Measurements from ENCODE around the gene USP37. TPM values are rescaled to one million over a fixed set of nuclear protein-coding genes. Genes with fewer than 3 reads are reported as not detected.

The USP37 gene
- 3.8 and 6.6 TPM in 2 replicates for total RNA-seq

GRCh38 chr2:218568190-218569037 lies at the start of gene USP37, which contains the start of gene CNOT9:
Gene USP37 (minus strand): TSS chr2:218568351. CDS start chr2:218558653, 9,698 bp downstream.
Gene CNOT9 (plus strand): TSS chr2:218568839. CDS start chr2:218568955, 116 bp downstream.

DNA sequence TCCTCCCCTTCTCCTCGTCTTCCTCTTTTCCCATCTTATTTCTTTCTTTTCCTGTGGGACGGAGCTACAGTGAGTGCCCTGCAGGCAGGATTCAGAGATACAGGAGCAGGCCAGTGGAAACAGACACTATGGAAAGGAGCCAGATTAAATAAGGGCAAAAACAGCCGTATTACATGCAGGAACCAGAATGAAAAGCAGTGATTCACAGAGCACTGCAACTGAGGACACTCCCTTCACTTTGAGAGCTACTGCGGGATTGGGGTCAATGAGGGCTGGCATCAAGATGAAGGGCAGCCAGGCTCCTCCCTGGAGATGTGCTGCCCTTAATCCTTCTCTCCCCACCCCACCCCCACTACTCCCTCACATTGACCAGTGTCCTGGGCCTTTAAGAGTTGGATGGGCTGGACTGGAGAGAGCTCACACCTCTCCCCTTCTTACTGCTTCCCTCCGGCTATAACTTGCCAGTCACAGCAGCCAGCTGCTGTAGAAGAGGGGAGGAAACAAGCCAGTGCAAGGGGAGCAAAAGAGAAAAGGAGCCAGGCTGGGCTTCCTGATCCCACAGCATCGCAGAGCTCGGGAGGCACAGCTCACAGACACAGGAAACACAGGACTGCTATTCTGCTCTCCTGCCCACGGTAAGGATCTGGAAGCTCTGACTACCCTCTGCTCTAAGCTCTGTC lies 39.4 kb upstream of the USP37 start, which contains the start of gene PLCD4:
PLCD4 (plus strand) TSS at position 464 of the 680 bp plus-strand sequence. CDS start 7,841 bp downstream, outside the sequence.

GRCh38 chr2:218418717-218419458 lies 149.3 kb downstream of the USP37 start, which contains the start of gene VIL1:
Gene VIL1 (plus strand): TSS chr2:218419123. CDS start chr2:218423779, 4,656 bp downstream.

Other genes with a start within 250 kb of the USP37 start
- under 0.01 and 0.16 TPM in 2 replicates for gene CATIP, start 211.5 kb downstream of the USP37 start, total RNA-seq
- 0.16 and 0.26 TPM in 2 replicates for gene SLC11A1, start 186.1 kb downstream of the USP37 start, total RNA-seq
- 45.2 and 51.8 TPM in 2 replicates for gene CTDSP1, start 168.5 kb downstream of the USP37 start, total RNA-seq
- gene VIL1, start 149.2 kb downstream of the USP37 start, total RNA-seq = not detected in 2 replicates
- gene CNOT9, start 488 bp upstream of the USP37 start, total RNA-seq = 22.2 and 23.9 TPM in 2 replicates
- 6.1 and 7.6 TPM in 2 replicates for gene PLCD4, start 39.5 kb upstream of the USP37 start, total RNA-seq
- 3.4 and 4.6 TPM in 2 replicates for gene ZNF142, start 91.3 kb upstream of the USP37 start, total RNA-seq
- 27.9 and 36.4 TPM in 2 replicates for gene BCS1L, start 91.3 kb upstream of the USP37 start, total RNA-seq
- gene RNF25, start 103.7 kb upstream of the USP37 start, total RNA-seq = 27.4 and 31.3 TPM in 2 replicates
- 16.2 and 25.9 TPM in 2 replicates for gene STK36, start 103.7 kb upstream of the USP37 start, total RNA-seq
- 4.1 TPM in 2 replicates for gene TTLL4, start 142.5 kb upstream of the USP37 start, total RNA-seq
- gene CYP27A1, start 213.8 kb upstream of the USP37 start, total RNA-seq = 26.2 and 36.0 TPM in 2 replicates

Measured in bronchial smooth muscle cell (primary cell).